GM13976 (cell line): Measurements from ENCODE around the gene FBXL16.

Experiments
- DNase-seq: peaks from one replicate; pipeline ENCODE4 v3.0.0; 2012; ENCODE audit warnings: low spot score
- in situ Hi-C: fragments of 300-500 bp; cut with MboI; formaldehyde crosslinking; loops from one replicate; pipeline ENCODE4 v1.12.0; 2022; ENCODE audit warnings: low sequenced_read_pairs, mixed read lengths, inconsistent platforms; ENCODE audit not compliant: unreplicated experiment
- TF ChIP-seq, protein P1 (sequence below): IDR thresholded peaks from 2 replicates; pipeline ENCODE4 v1.5.1; 2012; ENCODE audit warnings: borderline replicate concordance, mild to moderate bottlenecking; ENCODE audit not compliant: insufficient read depth; ENCODE audit errors: extremely low read depth, missing control alignments, control extremely low read depth

The FBXL16 gene

DNA sequence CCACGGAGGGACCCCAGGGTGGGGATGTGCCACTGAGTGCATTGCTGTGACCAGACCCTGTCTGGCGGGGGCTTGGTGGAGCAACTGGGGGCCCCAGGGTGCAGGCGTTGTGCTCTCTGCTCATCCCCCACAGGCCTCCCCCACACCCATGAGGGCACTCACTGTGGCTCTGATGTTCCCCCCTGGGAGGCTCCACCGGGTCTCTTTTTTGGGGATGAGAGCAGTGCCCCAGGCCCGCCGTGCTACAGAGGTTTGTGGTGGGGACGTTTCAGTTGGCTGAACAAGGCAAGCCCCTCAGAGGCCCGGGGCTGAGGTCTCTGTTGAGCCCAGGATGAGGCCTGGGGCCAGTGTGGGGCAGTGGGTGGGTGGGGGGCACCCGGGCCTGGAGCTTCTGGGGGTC is 18.1 kb upstream of the FBXL16 start:
- TF ChIP-seq, protein P1, sequence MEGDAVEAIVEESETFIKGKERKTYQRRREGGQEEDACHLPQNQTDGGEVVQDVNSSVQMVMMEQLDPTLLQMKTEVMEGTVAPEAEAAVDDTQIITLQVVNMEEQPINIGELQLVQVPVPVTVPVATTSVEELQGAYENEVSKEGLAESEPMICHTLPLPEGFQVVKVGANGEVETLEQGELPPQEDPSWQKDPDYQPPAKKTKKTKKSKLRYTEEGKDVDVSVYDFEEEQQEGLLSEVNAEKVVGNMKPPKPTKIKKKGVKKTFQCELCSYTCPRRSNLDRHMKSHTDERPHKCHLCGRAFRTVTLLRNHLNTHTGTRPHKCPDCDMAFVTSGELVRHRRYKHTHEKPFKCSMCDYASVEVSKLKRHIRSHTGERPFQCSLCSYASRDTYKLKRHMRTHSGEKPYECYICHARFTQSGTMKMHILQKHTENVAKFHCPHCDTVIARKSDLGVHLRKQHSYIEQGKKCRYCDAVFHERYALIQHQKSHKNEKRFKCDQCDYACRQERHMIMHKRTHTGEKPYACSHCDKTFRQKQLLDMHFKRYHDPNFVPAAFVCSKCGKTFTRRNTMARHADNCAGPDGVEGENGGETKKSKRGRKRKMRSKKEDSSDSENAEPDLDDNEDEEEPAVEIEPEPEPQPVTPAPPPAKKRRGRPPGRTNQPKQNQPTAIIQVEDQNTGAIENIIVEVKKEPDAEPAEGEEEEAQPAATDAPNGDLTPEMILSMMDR = no peak
- in situ Hi-C loops = no loop called here
- DNase-seq = no peak

DNA sequence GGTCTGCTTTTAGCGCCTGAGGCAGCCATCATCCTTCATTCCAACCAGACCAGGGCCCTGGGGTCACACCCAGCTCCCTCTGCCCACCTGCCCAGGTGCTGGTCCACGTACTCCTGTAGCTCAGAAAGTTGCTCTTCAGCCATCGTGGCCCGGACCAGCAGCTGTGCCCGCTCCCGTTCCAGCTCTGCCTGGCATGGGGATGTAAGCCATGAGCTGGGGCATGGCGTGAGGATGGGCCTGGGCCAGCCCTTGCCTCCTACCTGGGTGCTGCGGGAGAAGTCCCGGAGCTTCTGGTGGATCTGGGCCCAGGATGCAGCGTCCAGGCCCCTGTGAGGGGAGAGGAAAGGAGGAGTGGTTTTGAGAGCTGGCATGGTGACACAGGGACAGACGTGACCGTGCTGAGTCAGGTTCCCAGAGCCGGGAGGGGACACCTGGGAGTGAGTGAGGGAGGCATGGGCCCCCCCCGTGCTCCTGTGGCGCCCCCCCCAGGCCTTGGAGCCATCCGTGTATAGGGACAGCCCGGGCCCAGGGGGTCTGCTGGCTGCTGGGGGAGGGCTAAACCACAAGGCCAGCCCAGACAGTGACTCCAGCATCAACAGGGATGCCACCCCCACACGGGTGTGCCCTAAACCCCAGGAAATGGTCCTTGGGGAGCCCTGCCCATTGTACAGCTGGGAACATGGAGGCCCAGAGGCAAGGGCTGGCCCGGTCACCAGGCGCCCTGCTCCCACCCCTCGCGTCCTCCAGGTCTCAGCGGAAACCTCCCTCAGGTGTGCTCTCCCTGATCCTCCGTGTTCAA is 17.4 kb upstream of the FBXL16 start:
- DNase-seq = no peak
- in situ Hi-C loops = no loop called here
- TF ChIP-seq, protein P1 = no peak

DNA sequence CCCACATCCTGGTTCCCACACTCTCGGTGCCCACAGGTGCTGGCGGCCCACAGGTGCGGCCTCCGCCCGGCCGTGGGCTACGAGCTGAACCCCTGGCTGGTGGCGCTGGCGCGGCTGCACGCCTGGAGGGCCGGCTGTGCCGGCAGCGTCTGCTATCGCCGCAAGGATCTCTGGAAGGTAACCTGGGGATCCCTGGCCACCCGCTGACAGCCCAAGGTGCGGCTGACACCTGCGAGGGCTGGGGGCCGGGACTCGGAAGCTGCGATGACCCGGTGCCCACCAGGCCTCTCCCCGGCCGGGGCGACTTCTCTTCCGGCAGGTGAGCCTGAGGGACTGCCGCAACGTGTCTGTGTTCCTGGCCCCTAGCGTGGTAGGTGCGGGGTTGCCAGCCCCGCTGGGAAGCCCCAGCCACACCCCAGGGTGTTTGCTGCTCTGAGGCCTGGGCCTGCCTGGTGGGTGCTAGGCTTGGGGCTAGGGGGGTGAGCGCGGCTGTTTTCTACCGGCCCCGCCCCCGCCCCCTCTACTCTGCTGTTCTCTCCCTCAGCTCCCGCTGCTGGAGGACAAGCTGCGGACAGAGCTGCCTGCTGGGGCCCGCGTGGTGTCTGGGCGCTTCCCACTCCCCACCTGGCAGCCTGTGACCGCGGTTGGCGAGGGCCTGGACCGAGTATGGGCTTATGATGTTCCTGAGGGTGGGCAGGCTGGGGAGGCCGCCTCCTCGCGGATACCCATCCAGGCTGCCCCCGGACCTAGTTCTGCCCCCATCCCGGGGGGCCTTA is 16.4 kb upstream of the FBXL16 start:
- TF ChIP-seq, protein P1 = no peak
- in situ Hi-C loops = no loop called here
- no peak for DNase-seq

DNA sequence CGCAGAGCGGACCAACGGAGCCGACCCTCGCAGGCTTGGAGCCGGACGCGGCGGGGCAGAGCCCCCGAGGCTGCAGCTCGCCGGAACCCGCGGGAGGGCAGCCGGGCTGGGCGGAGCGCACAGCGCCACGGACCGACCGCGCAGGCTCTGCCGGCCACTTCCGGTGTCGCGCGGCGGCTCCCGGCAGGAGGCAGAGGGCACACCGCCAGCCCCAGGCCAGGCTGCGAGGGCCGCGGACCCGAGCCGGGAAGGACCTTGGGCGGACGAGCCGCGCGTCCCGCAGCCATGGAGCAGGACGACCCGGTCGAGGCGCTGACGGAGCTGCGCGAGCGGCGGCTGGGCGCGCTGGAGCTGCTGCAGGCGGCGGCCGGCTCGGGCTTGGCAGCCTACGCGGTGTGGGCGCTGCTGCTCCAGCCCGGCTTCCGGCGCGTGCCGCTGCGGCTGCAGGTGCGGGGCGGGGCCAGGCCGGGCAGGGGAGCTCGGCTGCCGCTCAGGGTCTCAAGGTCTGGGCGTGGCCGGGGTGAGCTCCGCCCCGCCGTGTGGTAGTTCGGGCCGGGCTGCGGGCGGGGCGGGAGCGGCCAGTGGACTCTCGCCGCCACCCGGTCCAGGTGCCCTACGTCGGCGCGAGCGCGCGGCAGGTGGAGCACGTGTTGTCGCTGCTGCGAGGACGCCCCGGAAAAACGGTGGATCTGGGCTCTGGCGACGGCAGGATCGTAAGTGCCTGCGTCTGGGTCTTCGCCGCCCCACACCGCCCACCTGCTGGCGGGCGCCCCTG is 15.6 kb upstream of the FBXL16 start, which contains the start of gene ANTKMT:
Gene ANTKMT (plus strand): TSS at position 157 of the 775 bp plus-strand sequence. CDS start 129 bp downstream, at position 286.
- TF ChIP-seq, protein P1 = no peak
- DNase-seq = peak; percentile 93
- in situ Hi-C loops = no loop called here

DNA sequence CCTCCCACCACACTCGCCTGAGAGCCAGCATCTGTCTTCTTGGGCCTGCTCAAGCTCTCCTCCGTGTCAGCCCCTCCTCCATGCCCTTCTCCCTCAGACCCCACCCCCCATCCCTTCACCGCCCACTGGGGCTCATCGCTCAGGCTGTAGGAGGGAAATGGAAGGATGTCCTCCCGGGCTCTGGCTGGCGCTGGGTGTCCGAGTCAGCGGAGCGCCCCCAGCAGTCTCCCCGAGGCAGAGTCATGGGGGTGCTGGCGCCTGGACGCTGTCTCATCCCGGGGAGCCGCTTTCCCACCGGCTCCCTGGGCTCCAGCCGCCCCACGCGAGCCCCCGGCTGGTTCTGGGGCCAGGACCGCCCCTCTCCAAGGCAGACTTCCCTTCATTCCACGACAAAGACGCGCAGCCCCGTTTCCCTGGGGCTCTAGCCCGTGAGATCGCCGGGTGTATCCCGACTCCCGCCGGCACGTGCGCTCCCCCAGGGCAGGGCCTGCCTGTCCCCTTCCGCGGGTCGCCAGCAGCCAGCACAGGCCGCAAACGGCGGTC is 14.9 kb upstream of the FBXL16 start:
- peak; percentile 80 for DNase-seq
- TF ChIP-seq, protein P1 = peak; percentile 28
- in situ Hi-C loops = no loop called here
